PFSK-1 (cell line): Measurements from ENCODE around the gene NOX4.

Experiments
- FOXP2 ChIP-seq: optimal IDR thresholded peaks from 2 replicates; pipeline ENCODE3; 2011; ENCODE audit warnings: borderline replicate concordance, control low read depth, inconsistent platforms; ENCODE audit not compliant: insufficient read depth; ENCODE audit errors: extremely low read length, extremely low read depth
- POLR2AphosphoS5 ChIP-seq: IDR thresholded peaks from 2 replicates; pipeline ENCODE4 v1.6.1; 2012; ENCODE audit warnings: low read depth, mild to moderate bottlenecking, control low read depth, low read length, moderate library complexity
- REST ChIP-seq, 2 experiments: IDR thresholded peaks; 2 replicates each; pipeline versions ENCODE4 v1.6.1 to v1.8.0; 2011 to 2012; ENCODE audit warnings: low read depth in 2 of 2, low read length in 2 of 2, control low read depth in 1 of 2, inconsistent platforms in 1 of 2, mild to moderate bottlenecking in 1 of 2, moderate library complexity in 1 of 2; ENCODE audit not compliant: insufficient read depth in 1 of 2
- SIN3A ChIP-seq: IDR thresholded peaks from 2 replicates; pipeline ENCODE4 v1.6.1; 2012; ENCODE audit warnings: mild to moderate bottlenecking, low read length, moderate library complexity, borderline replicate concordance; ENCODE audit not compliant: insufficient read depth
- TAF1 ChIP-seq: IDR thresholded peaks from 2 replicates; pipeline ENCODE4 v1.6.1; 2012; ENCODE audit warnings: low read length, control low read depth, borderline replicate concordance; ENCODE audit not compliant: insufficient read depth

The NOX4 gene

GRCh38 chr11:89436071-89436470, 55.1 kb downstream of the NOX4 start:
- no peak for TF ChIP-seq POLR2AphosphoS5
- no peak for TF ChIP-seq SIN3A
- TF ChIP-seq REST (IDR thresholded peaks at IDR 0.05; ENCODE audit: insufficient read depth in 1 of 2, low read depth in 2 of 2, low read length in 2 of 2): no peak
- no peak for TF ChIP-seq FOXP2
- TF ChIP-seq TAF1: no peak

- TF ChIP-seq TAF1: no peak
- no peak for TF ChIP-seq POLR2AphosphoS5
- TF ChIP-seq REST (IDR thresholded peaks at IDR 0.05; ENCODE audit: insufficient read depth in 1 of 2, low read depth in 2 of 2, low read length in 2 of 2): no peak
- TF ChIP-seq SIN3A: no peak
- TF ChIP-seq FOXP2: no peak
These were observed 57.9 kb downstream of the NOX4 start for GRCh38 chr11:89433278-89433677.

DNA sequence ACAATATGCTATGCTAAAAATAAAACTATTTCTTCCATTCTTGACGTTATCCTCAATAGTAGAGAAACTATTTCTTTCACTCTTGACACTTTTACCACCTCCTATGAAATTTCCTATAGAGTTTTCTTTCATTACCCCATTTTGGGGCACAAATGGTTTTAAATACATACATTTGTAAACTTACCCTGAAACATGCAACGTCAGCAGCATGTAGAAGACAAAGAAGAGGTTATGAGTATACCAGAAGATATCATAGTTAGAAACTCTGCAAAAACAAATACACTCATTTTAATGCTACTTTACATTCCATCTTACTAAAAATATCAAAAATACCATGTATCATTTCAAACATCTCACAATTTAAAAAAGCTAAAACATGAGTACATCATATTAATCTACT, 69.5 kb downstream of the NOX4 start:
- TF ChIP-seq FOXP2: no peak
- no peak for TF ChIP-seq SIN3A
- no peak for TF ChIP-seq TAF1
- no peak for TF ChIP-seq REST (IDR thresholded peaks at IDR 0.05; ENCODE audit: insufficient read depth in 1 of 2, low read depth in 2 of 2, low read length in 2 of 2)
- TF ChIP-seq POLR2AphosphoS5: no peak

DNA sequence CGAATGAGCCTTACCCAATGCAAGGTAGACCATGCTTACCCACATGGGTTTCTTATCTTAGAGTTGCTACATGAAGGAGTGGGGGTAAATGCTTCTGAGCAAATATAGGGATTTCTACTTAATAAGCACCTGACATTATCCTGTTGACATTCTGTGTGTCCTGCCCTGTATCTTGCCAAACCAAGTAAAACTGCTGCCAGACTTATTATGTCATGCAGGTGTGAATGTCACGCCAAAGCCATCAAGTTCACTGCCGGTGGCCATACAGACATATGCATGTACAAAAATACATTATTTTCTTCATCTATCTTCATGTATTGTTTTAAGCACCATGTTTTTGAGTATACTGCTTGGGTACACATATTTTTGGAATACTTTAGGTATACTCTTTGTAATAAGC, 70.2 kb downstream of the NOX4 start:
- TF ChIP-seq REST (IDR thresholded peaks at IDR 0.05; ENCODE audit: insufficient read depth in 1 of 2, low read depth in 2 of 2, low read length in 2 of 2): no peak
- TF ChIP-seq TAF1: no peak
- no peak for TF ChIP-seq FOXP2
- no peak for TF ChIP-seq POLR2AphosphoS5
- no peak for TF ChIP-seq SIN3A

DNA sequence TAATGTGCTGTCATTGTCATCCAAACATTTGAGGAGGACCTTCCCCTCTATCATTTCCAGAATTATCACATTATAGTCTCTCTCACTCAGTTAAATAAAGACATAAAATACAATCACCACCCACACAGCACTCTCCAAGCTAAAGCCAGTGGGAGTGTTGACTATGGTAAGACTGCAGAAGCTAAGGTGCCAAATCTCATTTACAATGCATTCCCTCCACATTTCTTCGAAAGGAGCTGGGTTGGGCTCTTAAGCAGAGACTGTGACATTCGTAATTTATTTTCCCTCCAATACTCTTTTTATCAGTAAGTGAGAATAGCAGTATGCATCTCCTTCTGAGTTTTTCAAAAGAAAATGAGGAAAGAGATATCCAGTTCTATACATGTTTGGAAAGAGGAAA, 74.2 kb downstream of the NOX4 start:
- TF ChIP-seq TAF1 (no peak), POLR2AphosphoS5 (no peak), SIN3A (no peak), FOXP2 (no peak), REST (IDR thresholded peaks at IDR 0.05; ENCODE audit: insufficient read depth in 1 of 2, low read depth in 2 of 2, low read length in 2 of 2) (no peak)
